ENCODE measurements around the gene RPL5.

The RPL5 gene

GRCh38 chr1:92844439-92844838, 12.6 kb downstream of the RPL5 start:
- TF ChIP-seq CTCF (conservative IDR thresholded peaks at IDR 0.05): no peak
- H3K27ac ChIP-seq: no peak overlapping the region

- no peak for TF ChIP-seq CTCF (conservative IDR thresholded peaks at IDR 0.05)
Measured at GRCh38 chr1:92845908-92846307, 14.1 kb downstream of the RPL5 start.

GRCh38 chr1:92848201-92848600, 16.4 kb downstream of the RPL5 start:
- peak overlapping the region; percentile 43 for H3K27ac ChIP-seq
- TF ChIP-seq CTCF (conservative IDR thresholded peaks at IDR 0.05): no peak

More at GRCh38 chr1:92845908-92846307, 14.1 kb downstream of the RPL5 start:
- no peak overlapping the region for H3K27ac ChIP-seq

DNA sequence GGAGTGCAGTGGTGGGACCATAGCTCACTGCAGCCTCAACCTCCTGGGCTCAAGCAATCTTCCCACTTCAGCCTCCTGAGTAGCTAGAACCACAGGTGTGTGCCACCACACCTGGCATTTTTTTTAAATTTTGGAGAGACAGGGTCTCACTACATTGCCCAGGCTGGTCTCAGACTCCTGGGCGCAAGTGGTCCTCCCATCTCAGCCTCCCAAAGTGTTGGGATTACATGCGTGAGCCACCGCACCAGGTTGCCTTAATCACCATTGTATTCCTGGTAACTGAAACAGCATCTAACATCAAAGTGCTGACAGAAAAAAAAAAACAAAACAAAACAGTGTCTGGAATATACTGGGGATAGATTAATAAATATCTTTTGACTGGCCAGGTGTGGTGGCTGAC, 18.2 kb downstream of the RPL5 start:
- 0 out of 2 replicates have a peak overlapping the region, but pooled peaks have one; percentile 43 for H3K27ac ChIP-seq
- TF ChIP-seq CTCF (conservative IDR thresholded peaks at IDR 0.05): no peak

DNA sequence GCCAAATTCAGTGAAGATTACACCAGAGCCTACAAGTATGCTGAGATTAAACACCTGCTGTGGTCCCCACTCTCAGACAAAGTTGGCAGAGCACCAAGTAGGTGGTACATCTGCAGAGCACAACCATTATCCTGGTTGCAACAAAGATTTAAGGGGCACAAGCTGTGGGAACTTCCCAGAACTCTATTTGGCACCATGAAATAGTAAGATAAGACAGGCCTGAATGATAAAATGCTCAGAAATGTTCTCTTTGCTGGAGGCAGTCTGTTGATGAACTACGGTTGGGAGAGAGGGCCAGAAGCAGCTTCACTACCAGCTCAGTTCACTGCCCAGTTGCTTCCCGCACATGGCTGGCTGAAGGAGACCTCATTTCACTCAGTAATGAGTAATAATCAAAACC, 19.9 kb downstream of the RPL5 start:
- H3K27ac ChIP-seq: no peak overlapping the region
- TF ChIP-seq CTCF (conservative IDR thresholded peaks at IDR 0.05): no peak

GRCh38 chr1:92853299-92853698, 21.5 kb downstream of the RPL5 start:
- no peak overlapping the region for H3K27ac ChIP-seq
- TF ChIP-seq CTCF (conservative IDR thresholded peaks at IDR 0.05): no peak

DNA sequence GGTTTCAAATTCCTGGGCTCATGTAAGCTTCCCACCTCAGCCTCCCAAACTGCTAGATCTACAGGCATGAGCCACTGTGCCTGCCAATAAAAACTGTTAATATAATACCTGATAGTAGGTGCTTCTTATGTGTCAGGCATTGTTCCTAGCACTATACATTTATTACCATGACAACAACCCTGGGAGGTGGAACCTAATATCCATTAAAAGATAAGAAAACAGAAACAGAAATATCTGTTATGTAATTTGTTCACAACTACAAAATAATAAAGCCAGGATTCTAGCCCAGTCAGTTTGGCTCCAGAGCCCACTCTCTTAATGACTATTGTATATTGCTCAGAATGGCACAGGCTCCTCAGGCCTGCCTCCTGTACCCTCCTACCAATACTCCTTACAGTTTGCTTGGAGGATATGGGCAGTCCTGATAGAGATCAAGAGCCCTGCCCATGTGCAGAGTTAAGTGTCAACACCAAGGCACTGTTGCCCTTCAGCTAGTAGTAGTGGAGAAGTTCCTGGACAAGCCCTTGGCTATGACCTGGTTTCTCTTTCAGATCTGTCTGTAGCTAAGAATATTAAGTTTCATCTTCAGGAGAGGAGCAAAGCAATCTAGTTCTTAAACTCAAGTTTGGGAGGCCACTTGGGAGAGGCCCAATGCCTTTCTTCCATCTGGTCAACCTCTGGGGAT, 22.4 kb downstream of the RPL5 start:
- TF ChIP-seq CTCF (conservative IDR thresholded peaks at IDR 0.05): no peak
- no peak overlapping the region for H3K27ac ChIP-seq
